SK-N-MC (cell line): Measurements from ENCODE around the gene SPOCD1.

Experiments used
- DNase-seq: peaks from one replicate; pipeline ENCODE4 v3.0.0-alpha.2; 2011; ENCODE audit warnings: low read depth, low spot score
- H3K27ac ChIP-seq: fragments of 200-600 bp; sonication (generic); 2 replicates; pipeline ENCODE4 v1.5.1; 2016; ENCODE audit warnings: mixed run types
- H3K36me3 ChIP-seq: fragments of 200-600 bp; sonication (generic); 2 replicates; pipeline ENCODE4 v1.6.1; 2017; ENCODE audit warnings: antibody characterized with exemption, low read length, mixed read lengths; ENCODE audit not compliant: insufficient read depth
- H3K4me3 ChIP-seq: fragments of 200-600 bp; sonication (generic); 2 replicates; pipeline ENCODE4 v1.5.1; 2016
- H3K9ac ChIP-seq: fragments of 200-600 bp; sonication (generic); 2 replicates; pipeline ENCODE4 v1.8.0; 2017; ENCODE audit warnings: mixed run types, mixed read lengths; ENCODE audit not compliant: insufficient read length
- H3K9me3 ChIP-seq: fragments of 200-600 bp; sonication (generic); 2 replicates; pipeline ENCODE4 v1.6.1; 2017; ENCODE audit warnings: low read depth, mild to moderate bottlenecking, antibody characterized with exemption, low read length, moderate library complexity, mixed read lengths
- EZH2 ChIP-seq: fragments of 200-600 bp; sonication (generic); IDR thresholded peaks from one replicate; pipeline ENCODE4 v1.6.1; 2017; ENCODE audit warnings: antibody characterized with exemption
- FOXP2 ChIP-seq: optimal IDR thresholded peaks from 2 replicates; pipeline ENCODE3; 2011; ENCODE audit warnings: mild to moderate bottlenecking, moderate library complexity; ENCODE audit not compliant: insufficient read depth; ENCODE audit errors: extremely low read length, control extremely low read depth
- POLR2AphosphoS5 ChIP-seq: IDR thresholded peaks from 2 replicates; pipeline ENCODE4 v1.6.1; 2012; ENCODE audit warnings: mild to moderate bottlenecking, low read depth, low read length, borderline replicate concordance

SPOCD1 gene

GRCh38 chr1:31799196-31799894 lies 16.5 kb downstream of the SPOCD1 start:
- no peaks in the 10 kb centered on the region for H3K36me3 ChIP-seq
- H3K4me3 ChIP-seq = no peak overlapping the region
- no peaks in the 10 kb centered on the region for H3K9me3 ChIP-seq
- no peak for TF ChIP-seq EZH2
- no peak for TF ChIP-seq FOXP2
- no peak for TF ChIP-seq POLR2AphosphoS5
- no peak overlapping the region for H3K9ac ChIP-seq
- DNase-seq = no peak
- no peak overlapping the region for H3K27ac ChIP-seq

- TF ChIP-seq EZH2 = no peak
- TF ChIP-seq FOXP2 = no peak
- TF ChIP-seq POLR2AphosphoS5 = no peak
Observed at GRCh38 chr1:31798433-31799195, 17.2 kb downstream of the SPOCD1 start.

GRCh38 chr1:31798086-31798432 lies 17.8 kb downstream of the SPOCD1 start:
- no peaks in the 10 kb centered on the region for H3K36me3 ChIP-seq
- no peak overlapping the region for H3K27ac ChIP-seq
- no peak overlapping the region for H3K4me3 ChIP-seq
- no peak overlapping the region for H3K9ac ChIP-seq
- no peak for DNase-seq
- TF ChIP-seq POLR2AphosphoS5 = no peak
- no peak for TF ChIP-seq EZH2
- no peak for TF ChIP-seq FOXP2
- H3K9me3 ChIP-seq = no peaks in the 10 kb centered on the region

More at GRCh38 chr1:31798433-31799195, 17.2 kb downstream of the SPOCD1 start:
- Histone ChIP-seq H3K9me3 (no peaks in the 10 kb centered on the region), H3K27ac (no peak overlapping the region), H3K4me3 (no peak overlapping the region), H3K9ac (no peak overlapping the region), H3K36me3 (no peaks in the 10 kb centered on the region)
- no peak for DNase-seq

GRCh38 chr1:31797216-31797615 lies 18.6 kb downstream of the SPOCD1 start:
- no peak overlapping the region for H3K27ac ChIP-seq

GRCh38 chr1:31796707-31797106 lies 19.1 kb downstream of the SPOCD1 start:
- no peak overlapping the region for H3K27ac ChIP-seq
- DNase-seq = no peak
- no peak overlapping the region for H3K4me3 ChIP-seq
- H3K9ac ChIP-seq = no peak overlapping the region
- TF ChIP-seq FOXP2 = no peak
- no peak for TF ChIP-seq EZH2
- no peak for TF ChIP-seq POLR2AphosphoS5
- no peaks in the 10 kb centered on the region for H3K36me3 ChIP-seq
- no peaks in the 10 kb centered on the region for H3K9me3 ChIP-seq

More at GRCh38 chr1:31797216-31797615, 18.6 kb downstream of the SPOCD1 start:
- H3K36me3 ChIP-seq = no peaks in the 10 kb centered on the region
- H3K9ac ChIP-seq = no peak overlapping the region
- no peaks in the 10 kb centered on the region for H3K9me3 ChIP-seq
- DNase-seq = no peak
- no peak overlapping the region for H3K4me3 ChIP-seq
- no peak for TF ChIP-seq FOXP2
- TF ChIP-seq POLR2AphosphoS5 = no peak
- no peak for TF ChIP-seq EZH2

- TF ChIP-seq POLR2AphosphoS5 = no peak
- no peaks in the 10 kb centered on the region for H3K36me3 ChIP-seq
- H3K9ac ChIP-seq = no peak overlapping the region
- no peak overlapping the region for H3K27ac ChIP-seq
- H3K9me3 ChIP-seq = no peaks in the 10 kb centered on the region
- no peak for DNase-seq
- no peak overlapping the region for H3K4me3 ChIP-seq
Observed at GRCh38 chr1:31795801-31796621, 19.8 kb downstream of the SPOCD1 start.

GRCh38 chr1:31795096-31795675 lies 20.6 kb downstream of the SPOCD1 start:
- DNase-seq = no peak
- TF ChIP-seq POLR2AphosphoS5 (no peak), FOXP2 (no peak), EZH2 (no peak)
- no peak overlapping the region for H3K4me3 ChIP-seq
- H3K9me3 ChIP-seq = no peaks in the 10 kb centered on the region
- H3K36me3 ChIP-seq = no peaks in the 10 kb centered on the region
- no peak overlapping the region for H3K27ac ChIP-seq
- no peak overlapping the region for H3K9ac ChIP-seq
